Pericardium fibroblast (primary cell): ENCODE data around the gene UNC5A. TPM values are rescaled to one million over a fixed set of nuclear protein-coding genes. Genes with fewer than 3 reads are reported as not detected.

Source experiments
- total RNA-seq: library from RNA; depleted of rRNA; stranded (reverse); fragments of >200 nt; gene quantifications from 2 replicates; pipeline ENCODE4 v1.2.3, GENCODE V29; 2015

Gene UNC5A
- total RNA-seq: 0.34 TPM in 1 of 2 replicates, not detected in the other

DNA sequence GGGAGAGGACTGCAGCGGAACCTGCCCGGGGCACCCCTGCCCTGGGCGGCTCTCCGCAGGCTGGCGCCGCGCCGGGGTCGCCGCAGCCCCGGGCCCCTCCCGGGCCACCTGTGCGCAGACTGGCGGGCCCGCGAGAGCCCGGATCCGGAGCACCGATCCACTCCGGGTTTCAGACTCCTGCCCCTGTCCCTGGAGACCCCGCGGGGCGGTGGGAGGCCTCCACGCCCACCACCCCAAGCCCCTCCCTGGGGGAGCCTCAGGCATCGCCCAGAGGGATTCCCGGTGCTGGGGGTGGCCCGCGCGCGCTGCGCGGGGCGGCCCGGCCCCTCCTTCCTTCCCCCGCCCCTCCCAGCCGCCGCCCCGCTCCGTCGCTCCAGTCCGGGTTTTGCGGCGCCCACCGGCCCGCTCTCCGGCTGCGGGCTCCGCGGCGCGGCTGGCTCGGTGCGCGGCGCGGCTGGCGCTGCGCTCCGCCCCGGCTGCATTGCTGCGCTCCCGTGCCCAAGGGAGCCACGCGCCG, at the start of gene UNC5A:
UNC5A (plus strand) TSS at position 479 of the 517 bp plus-strand sequence. CDS start 192 bp downstream, outside the sequence.

DNA sequence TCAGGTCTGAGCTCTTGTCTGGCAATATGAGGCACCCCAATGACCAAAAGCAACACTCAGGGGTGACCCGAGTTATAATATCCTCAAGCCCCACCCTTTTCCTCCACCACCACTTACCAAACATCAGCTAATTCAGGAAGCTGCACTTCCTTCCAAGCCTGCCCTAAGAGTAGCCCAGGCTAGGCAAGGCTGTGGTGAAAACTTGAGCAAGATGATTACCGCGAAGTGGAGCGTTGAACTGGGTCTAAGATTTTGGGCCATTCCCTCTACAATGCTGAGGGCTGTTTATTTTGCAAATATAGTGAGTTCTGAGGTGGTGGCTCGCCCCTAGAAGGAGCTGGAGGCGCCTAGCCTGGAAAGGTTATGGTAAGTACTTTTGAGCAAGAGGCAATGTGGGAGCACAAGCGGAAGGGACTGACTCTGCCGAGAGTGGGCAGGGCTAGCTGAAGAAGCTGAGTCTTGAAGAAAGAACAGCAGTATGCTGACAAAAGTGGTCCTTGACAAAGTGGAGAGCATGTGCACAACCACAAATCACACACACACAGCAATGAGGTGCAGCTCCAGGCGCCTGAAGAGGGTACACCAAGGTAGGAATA, 89.0 kb downstream of the UNC5A start, which contains the start of gene HK3:
HK3 (minus strand) TSS at position 51 of the 596 bp plus-strand sequence. CDS start 3,187 bp downstream, outside the sequence.

Other genes starting within 250 kb of the UNC5A start
- gene GPRIN1, start 200.4 kb upstream of the UNC5A start, total RNA-seq: 1.8 and 1.9 TPM in 2 replicates
- not detected in 2 replicates for gene SNCB, start 180.0 kb upstream of the UNC5A start, total RNA-seq
- gene EIF4E1B, start 179.9 kb upstream of the UNC5A start, total RNA-seq: not detected in 2 replicates
- gene TSPAN17, start 163.1 kb upstream of the UNC5A start, total RNA-seq: 28.1 and 39.4 TPM in 2 replicates
- not detected in 2 replicates for gene HK3, start 88.8 kb downstream of the UNC5A start, total RNA-seq
- 20.3 and 20.9 TPM in 2 replicates for gene UIMC1, start 196.2 kb downstream of the UNC5A start, total RNA-seq
- gene ZNF346, start 212.1 kb downstream of the UNC5A start, total RNA-seq: 13.4 and 16.9 TPM in 2 replicates